Nephron progenitor cell (in vitro differentiated cells): Measurements from ENCODE around the gene POTEG.
"Not testable (repeated sequence)": the region's sequence is repeated elsewhere in the genome, so short reads cannot be mapped to it uniquely, and the experiment has no call there.

Experiments used
- DNase-seq: peaks from one replicate; pipeline ENCODE4 v3.0.0; 2021
- H3K27ac Mint-ChIP-seq: 2 replicates; pipeline ENCODE4 v1.8.0; 2021; ENCODE audit warnings: mild to moderate bottlenecking, moderate library complexity, mixed read lengths
- H3K27me3 Mint-ChIP-seq: 2 replicates; pipeline ENCODE4 v1.8.0; 2021; ENCODE audit warnings: mild to moderate bottlenecking, low read depth, mixed read lengths; ENCODE audit not compliant: poor library complexity
- H3K36me3 Mint-ChIP-seq: 2 replicates; pipeline ENCODE4 v1.8.0; 2021; ENCODE audit warnings: low read depth, mixed read lengths
- H3K4me1 Mint-ChIP-seq: 2 replicates; pipeline ENCODE4 v1.8.0; 2021; ENCODE audit warnings: mixed read lengths
- H3K4me3 Mint-ChIP-seq: 2 replicates; pipeline ENCODE4 v1.8.0; 2021; ENCODE audit warnings: mild to moderate bottlenecking, moderate library complexity, mixed read lengths
- H3K9me3 Mint-ChIP-seq: 2 replicates; pipeline ENCODE4 v1.8.0; 2021; ENCODE audit warnings: mild to moderate bottlenecking, moderate library complexity, mixed read lengths

The POTEG gene

DNA sequence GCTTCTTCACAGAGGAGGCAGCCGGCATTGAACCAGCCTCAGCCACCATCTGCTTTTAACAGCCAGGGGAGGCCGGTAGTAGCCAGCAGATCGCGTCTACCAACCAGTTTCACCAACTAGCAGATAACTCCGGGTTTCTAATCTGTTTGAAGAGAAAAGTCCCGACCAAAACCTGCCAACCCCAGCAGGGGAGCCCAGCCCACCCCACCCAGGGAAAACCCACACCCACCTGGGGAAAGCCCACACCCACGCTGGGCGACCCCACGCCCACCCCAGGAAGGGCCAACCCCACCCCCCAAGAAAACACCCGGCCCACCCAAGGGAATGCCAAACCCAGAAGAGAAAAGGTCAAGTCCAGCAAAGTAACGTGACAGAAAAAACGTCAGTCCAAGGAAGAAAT is at the start of gene POTEG:
Gene POTEG (minus strand): TSS at position 101 of the 400 bp plus-strand sequence. CDS start 52 bp downstream, at position 49.
- H3K4me1 Mint-ChIP-seq, H3K4me3 Mint-ChIP-seq, H3K27me3 Mint-ChIP-seq, DNase-seq, H3K9me3 Mint-ChIP-seq, H3K27ac Mint-ChIP-seq, H3K36me3 Mint-ChIP-seq: not testable (repeated sequence)

DNA sequence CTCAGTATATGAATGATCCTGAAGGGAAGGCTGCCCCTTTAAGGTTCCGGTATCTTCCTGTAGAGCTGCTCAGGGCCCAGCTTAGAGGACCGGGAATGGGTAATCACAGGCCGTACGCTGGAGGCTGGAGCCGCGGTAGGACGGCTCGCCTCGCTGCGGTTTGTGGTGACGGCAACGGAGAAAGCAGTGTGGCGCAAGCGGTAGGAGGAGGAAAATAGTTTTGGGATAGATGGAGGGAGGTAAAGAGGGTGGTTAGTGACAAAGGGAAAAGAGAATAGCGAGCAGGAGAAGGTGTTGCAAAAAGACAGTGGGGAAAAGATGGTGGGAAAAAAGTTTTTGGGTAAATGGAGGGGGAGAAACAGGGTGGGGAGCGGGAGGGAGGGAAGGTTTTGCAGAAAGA is 48.0 kb upstream of the POTEG start:
- H3K4me3 Mint-ChIP-seq, H3K27ac Mint-ChIP-seq, H3K4me1 Mint-ChIP-seq, DNase-seq, H3K9me3 Mint-ChIP-seq, H3K27me3 Mint-ChIP-seq, H3K36me3 Mint-ChIP-seq: not testable (repeated sequence)

GRCh38 chr14:19481421-19481820 is 47.3 kb upstream of the POTEG start:
- H3K9me3 Mint-ChIP-seq, DNase-seq: not testable (repeated sequence)

GRCh38 chr14:19480491-19480890 is 46.4 kb upstream of the POTEG start:
- not testable (repeated sequence) for H3K9me3 Mint-ChIP-seq, H3K27ac Mint-ChIP-seq, H3K36me3 Mint-ChIP-seq, H3K27me3 Mint-ChIP-seq, DNase-seq, H3K4me3 Mint-ChIP-seq, H3K4me1 Mint-ChIP-seq

More at GRCh38 chr14:19481421-19481820, 47.3 kb upstream of the POTEG start:
- H3K27me3 Mint-ChIP-seq, H3K36me3 Mint-ChIP-seq, H3K27ac Mint-ChIP-seq, H3K4me1 Mint-ChIP-seq, H3K4me3 Mint-ChIP-seq: not testable (repeated sequence)

DNA sequence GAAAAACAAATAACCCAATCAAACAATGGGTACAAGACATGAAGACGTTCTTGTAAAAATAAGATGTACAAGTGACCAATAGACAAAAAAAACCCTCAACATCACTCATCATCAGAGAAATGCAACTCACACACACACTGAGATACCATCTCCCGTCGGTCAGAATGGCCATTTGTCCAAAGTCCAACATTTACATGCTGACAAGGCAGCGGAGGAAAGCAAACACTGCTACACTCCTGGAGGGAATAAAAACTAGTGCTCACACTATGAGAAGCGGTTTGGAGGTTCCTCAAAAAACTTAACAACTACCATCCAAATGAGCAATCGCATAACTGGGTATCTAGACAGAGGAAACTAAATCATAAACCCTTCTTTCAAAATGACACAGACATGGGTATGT is 11.6 kb upstream of the POTEG start:
- not testable (repeated sequence) for H3K4me1 Mint-ChIP-seq, H3K27ac Mint-ChIP-seq, DNase-seq, H3K36me3 Mint-ChIP-seq, H3K4me3 Mint-ChIP-seq, H3K9me3 Mint-ChIP-seq, H3K27me3 Mint-ChIP-seq

- not testable (repeated sequence) for H3K36me3 Mint-ChIP-seq, H3K9me3 Mint-ChIP-seq, H3K27me3 Mint-ChIP-seq, DNase-seq, H3K4me1 Mint-ChIP-seq, H3K27ac Mint-ChIP-seq, H3K4me3 Mint-ChIP-seq
Measured at GRCh38 chr14:19439826-19440225, 5.7 kb upstream of the POTEG start.

- not testable (repeated sequence) for H3K4me3 Mint-ChIP-seq, H3K27ac Mint-ChIP-seq, H3K9me3 Mint-ChIP-seq, DNase-seq, H3K27me3 Mint-ChIP-seq, H3K4me1 Mint-ChIP-seq, H3K36me3 Mint-ChIP-seq
Measured at GRCh38 chr14:19439219-19439618, 5.1 kb upstream of the POTEG start.

- not testable (repeated sequence) for H3K36me3 Mint-ChIP-seq, H3K27ac Mint-ChIP-seq, DNase-seq, H3K27me3 Mint-ChIP-seq, H3K9me3 Mint-ChIP-seq, H3K4me1 Mint-ChIP-seq, H3K4me3 Mint-ChIP-seq
Measured at GRCh38 chr14:19437126-19437443, 2.9 kb upstream of the POTEG start.

DNA sequence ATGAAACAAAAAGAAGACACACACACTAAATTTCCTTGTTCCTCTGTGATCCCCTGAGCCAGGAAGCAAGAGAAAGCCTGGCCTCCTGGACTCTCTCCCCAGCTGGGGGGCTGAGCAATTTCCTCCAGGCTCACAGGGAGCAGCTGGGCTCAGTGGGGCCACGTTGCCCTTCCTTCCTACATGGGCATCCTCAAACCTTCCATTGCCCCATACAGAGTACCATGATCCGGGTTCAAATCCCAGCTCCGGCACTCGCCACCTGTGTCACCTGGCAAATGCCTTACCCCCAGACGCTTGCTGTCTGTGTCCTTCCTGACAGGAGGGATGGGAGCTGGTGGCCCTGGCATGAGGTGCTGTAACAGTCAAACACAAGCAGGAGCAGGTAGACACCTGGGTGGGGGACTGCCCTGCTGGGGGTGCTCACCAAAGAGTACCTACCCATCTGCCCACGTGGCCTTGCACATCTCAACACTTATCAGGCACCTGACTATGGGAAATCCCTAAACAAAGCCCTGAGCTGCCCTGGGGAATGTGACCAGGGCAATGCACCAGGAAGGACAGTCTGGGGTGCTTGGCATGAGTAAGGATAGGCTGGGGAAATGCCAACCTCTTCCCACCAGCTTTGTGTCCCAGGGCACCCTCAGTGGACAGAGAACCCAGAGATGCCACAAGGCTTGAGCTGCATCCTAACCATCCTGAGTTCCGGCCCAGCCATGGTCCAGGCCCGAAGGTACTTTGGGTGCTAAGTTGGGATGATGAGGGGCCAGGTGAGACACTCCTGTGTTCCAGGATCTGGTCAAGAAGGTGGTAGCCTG is 2.4 kb upstream of the POTEG start:
- H3K4me1 Mint-ChIP-seq, H3K4me3 Mint-ChIP-seq, H3K36me3 Mint-ChIP-seq, DNase-seq, H3K9me3 Mint-ChIP-seq, H3K27me3 Mint-ChIP-seq, H3K27ac Mint-ChIP-seq: not testable (repeated sequence)

GRCh38 chr14:19435852-19436251 is 1.7 kb upstream of the POTEG start:
- not testable (repeated sequence) for H3K4me3 Mint-ChIP-seq, H3K27ac Mint-ChIP-seq, H3K4me1 Mint-ChIP-seq, H3K27me3 Mint-ChIP-seq, H3K9me3 Mint-ChIP-seq, DNase-seq, H3K36me3 Mint-ChIP-seq

- not testable (repeated sequence) for H3K27ac Mint-ChIP-seq, H3K27me3 Mint-ChIP-seq, DNase-seq, H3K4me1 Mint-ChIP-seq, H3K36me3 Mint-ChIP-seq, H3K9me3 Mint-ChIP-seq, H3K4me3 Mint-ChIP-seq
Measured at GRCh38 chr14:19434891-19435290, 750 bp upstream of the POTEG start.

GRCh38 chr14:19433765-19434164 is 376 bp downstream of the POTEG start:
- H3K9me3 Mint-ChIP-seq, H3K4me3 Mint-ChIP-seq, H3K27ac Mint-ChIP-seq, DNase-seq, H3K36me3 Mint-ChIP-seq, H3K27me3 Mint-ChIP-seq, H3K4me1 Mint-ChIP-seq: not testable (repeated sequence)

DNA sequence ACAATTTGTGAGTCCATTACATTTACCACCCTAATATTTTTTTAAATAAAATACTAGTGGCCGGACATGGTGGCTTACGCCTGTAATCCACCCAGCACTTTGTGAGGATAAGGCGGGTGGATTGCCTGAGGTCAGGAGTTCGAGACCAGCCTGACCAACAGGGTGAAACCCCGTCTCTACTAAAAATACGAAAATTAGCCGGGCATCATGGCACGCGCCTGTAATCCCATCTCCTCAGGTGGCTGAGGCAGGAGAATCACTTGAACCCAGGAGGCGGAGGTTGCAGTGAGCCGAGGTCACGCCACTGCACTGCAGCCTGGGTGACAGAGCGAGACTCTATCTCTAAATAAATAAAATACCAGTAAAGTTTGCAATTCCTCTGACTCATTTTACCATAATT is 25.6 kb downstream of the POTEG start:
- not testable (repeated sequence) for H3K36me3 Mint-ChIP-seq, H3K4me1 Mint-ChIP-seq

DNA sequence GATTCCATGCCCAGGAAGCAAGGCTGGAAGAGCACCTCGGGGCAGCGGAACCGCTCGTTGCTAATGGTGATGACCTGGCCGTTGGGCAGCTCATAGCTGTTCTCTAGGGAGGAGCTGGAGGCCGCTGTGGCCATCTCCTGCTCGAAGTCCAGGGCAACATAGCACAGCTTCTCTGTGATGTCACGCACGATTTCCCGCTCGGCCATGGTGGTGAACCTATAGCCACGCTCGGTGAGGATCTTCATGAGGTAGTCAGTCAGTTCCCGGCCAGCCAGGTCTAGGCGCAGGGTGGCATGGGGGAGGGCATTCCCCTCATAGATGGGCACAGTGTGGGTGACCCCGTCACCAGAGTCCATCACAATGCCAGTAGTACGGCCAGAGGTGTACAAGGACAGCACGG is 32.0 kb downstream of the POTEG start:
- not testable (repeated sequence) for H3K4me1 Mint-ChIP-seq, H3K9me3 Mint-ChIP-seq, H3K36me3 Mint-ChIP-seq, H3K27me3 Mint-ChIP-seq, H3K4me3 Mint-ChIP-seq, H3K27ac Mint-ChIP-seq, DNase-seq

More for the DNA sequence above, 25.6 kb downstream of the POTEG start:
- H3K9me3 Mint-ChIP-seq, H3K27ac Mint-ChIP-seq, DNase-seq, H3K4me3 Mint-ChIP-seq, H3K27me3 Mint-ChIP-seq: not testable (repeated sequence)

GRCh38 chr14:19394727-19395126 is 39.4 kb downstream of the POTEG start:
- not testable (repeated sequence) for H3K27ac Mint-ChIP-seq, H3K9me3 Mint-ChIP-seq, DNase-seq, H3K36me3 Mint-ChIP-seq, H3K4me1 Mint-ChIP-seq, H3K4me3 Mint-ChIP-seq, H3K27me3 Mint-ChIP-seq
